GM18505 (cell line): ENCODE measurements around the gene P2RY2.

Experiments
- ATAC-seq: cut with Tn5 transposase; IDR thresholded peaks from one replicate; pipeline ENCODE4 v1.9.1; 2021; ENCODE audit not compliant: unreplicated experiment
- POLR2A ChIP-seq: IDR thresholded peaks from 4 replicates; pipeline ENCODE4 v1.6.1; 2011; ENCODE audit warnings: borderline replicate concordance; ENCODE audit not compliant: insufficient read depth, insufficient read length; ENCODE audit errors: extremely low read depth

P2RY2 gene

DNA sequence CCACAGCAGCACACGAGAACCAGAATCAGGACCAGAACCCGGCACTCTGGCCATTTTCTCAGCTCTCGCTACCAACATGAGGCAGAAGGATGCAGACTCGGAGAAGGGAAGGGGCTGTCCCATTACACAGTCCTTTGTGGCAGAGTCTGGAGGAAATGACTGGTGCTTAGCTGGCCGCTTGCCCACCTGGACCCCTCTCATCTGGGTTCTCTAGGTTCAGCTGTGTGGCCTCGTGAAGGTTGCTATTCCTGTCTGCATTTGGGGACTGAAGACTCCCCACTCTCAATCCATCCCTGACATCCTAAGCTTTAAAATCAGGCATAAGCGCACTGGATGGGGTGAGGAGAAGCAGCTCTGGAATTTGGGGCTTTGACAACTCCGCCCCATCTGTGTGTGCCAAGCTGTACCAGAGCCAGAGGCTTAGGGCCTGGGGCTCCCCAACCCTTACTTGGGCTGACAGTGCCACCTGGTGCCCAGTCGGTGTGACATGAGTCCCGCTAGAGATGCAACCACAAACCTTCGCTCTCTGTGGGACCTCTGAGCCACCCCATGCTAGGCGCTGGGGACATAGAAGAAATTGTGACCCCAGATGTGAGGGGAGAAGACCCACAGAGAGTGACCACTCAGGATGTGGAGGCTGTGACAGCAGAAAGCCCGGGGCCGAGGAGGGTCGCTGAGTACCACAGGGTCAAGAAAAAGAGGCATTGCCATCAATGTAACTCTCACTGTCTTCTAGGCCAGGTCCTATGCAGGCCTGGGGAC lies 40.1 kb upstream of the P2RY2 start:
- peak; percentile 81 for ATAC-seq
- no peak for TF ChIP-seq POLR2A

DNA sequence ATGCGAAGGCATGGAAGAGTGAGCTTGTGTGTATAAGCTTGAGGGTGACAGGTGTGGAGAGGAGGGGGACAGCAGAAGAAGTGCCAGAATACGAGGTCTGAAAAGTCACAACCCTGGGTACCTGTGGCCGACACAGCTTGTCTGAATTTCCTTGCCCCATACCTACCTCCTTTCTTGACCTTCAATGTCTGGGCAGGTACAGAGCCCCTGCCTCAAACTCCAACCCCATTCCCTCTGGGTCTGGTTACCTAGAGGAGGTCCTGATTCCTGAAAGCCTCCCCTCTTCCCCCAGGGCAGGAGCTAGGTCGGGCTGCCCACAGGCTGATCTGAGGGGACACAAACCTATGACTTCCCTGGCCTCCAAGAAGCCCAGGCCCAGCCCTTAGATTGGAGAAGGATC lies 39.4 kb upstream of the P2RY2 start:
- no peak for ATAC-seq

DNA sequence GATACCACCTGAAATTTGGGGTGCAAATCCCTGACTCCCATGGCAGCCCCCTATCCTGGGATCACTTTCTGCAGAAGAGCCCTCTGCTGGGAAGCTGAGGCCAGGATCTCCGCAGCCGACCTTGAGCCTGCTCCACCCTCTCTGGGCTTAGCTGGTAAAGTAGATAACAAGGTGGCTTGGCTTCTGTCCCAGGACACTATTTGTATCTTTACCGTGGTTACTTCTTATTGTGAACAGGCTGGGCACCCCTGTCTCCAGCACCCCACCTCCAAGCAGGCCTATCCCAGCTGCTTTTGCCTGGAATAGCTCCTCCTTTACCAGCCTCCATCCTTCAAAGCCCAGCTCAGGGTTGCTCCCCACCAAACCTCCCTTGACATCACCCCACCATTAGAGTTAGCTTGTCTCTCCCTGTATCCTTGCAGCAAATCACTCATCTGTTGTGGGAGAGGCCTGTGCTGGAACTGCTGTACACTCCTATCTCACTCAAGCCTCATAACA lies 35.2 kb upstream of the P2RY2 start:
- ATAC-seq, result no peak
- no peak for TF ChIP-seq POLR2A

More for the DNA sequence above, 39.4 kb upstream of the P2RY2 start:
- TF ChIP-seq POLR2A, result no peak

DNA sequence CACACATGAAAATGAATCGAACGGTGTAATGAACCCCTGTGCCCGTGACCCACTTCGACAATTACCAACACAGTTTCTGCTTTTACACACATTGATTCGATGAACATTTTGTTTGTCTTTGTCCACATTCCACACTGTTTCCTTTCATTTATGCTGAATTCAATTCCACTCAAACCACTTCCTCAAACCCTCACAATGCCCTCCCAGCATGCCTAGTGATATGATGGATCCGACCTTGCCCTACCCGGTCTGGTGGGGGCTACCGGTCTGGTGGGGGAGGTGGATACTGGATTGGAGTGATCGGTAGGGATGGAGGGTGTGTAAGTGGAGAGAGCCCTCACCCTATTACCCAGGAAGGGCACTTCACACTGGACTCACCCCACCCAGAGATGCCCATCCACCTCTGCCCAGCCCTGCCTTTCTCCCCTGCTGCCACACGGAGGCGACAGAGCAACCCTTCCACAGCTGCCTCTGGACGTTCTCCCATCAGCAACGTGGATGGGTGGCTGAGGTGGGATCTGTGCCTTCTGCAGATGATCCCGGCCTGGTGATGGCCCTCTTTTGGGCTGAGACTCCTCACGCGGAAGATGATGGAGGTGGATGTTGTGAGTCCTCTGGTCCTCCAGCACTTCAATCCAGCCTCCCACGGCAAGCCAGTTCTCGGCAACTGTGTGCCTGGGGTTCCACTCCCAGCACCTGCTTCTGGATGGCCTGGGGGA lies 33.0 kb upstream of the P2RY2 start:
- ATAC-seq, result no peak
- TF ChIP-seq POLR2A, result no peak

DNA sequence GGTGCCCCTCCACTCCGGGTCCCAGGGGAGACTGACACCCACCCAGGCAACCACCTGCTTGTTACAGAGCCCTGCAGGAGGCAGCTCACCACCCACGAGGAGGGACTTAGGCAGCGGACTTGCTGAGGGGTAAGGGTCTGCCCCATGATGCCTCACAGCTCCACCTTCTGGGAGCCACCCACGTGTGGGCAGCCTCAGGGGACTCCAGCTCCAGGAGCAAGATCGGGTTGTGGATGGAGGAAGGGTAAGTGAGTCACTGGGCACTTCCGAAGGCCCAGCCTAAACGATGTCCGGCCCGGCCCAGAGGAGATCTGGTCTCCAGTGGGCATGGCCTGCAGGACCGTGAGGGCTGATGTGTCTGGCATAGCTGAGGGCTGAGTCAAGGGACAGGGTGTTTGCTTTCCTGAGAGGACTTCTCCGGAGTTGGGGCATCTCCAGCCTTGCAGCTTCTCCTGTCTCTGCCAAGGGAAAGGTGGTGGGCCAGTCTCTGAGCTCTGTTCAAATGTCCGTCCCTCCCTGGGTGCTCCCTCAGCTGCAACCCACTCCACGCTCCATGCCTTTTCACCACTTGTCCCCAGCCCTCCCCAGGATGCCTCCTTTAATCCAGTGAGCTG lies 32.3 kb upstream of the P2RY2 start:
- no peak for ATAC-seq
- TF ChIP-seq POLR2A, result no peak

DNA sequence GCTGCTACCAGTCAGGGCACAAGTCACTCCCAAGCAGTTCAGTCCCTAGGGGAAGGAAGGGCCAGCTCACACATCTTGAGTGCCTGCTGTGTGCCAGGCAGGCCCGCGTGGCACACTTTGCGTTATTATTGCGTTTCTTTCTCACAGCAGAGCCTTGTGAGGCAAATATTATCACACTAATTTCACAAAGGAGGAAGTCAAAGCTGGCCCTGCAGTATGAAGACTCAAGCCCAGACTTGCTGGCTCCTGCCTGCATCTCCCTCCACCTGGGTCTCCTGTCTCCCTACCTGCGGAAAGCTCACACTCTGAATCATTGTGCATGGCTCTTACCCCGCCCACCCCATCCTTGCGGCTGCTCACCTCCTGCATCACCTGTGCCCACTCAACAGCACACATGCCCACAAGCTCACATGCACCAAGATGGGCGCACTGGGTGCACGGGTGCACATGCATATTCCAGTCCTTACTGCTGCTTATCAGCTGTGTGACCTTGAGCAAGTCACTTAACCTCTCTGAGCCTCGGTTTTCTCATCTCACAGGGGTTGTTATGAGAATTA lies 31.7 kb upstream of the P2RY2 start:
- no peak for TF ChIP-seq POLR2A
- ATAC-seq, result no peak

DNA sequence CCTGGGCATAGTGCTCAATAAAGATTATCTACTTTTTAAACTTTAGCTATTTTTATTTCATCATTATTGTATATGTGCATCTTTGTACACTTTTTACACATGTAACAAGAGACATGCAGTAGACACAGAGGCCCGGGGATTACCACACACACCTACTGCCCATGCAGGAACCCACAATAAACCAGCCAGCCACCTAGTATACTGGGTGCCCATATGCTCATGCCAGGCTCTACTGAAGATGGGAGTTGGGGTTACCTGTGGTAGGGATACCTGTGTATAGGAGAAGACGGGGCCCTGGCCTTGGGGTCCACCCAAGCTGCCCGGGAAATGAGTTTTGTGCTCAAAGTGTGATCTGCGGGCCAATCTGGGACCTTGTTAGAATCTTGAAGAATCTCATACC lies 31.2 kb upstream of the P2RY2 start:
- no peak for ATAC-seq
- no peak for TF ChIP-seq POLR2A

DNA sequence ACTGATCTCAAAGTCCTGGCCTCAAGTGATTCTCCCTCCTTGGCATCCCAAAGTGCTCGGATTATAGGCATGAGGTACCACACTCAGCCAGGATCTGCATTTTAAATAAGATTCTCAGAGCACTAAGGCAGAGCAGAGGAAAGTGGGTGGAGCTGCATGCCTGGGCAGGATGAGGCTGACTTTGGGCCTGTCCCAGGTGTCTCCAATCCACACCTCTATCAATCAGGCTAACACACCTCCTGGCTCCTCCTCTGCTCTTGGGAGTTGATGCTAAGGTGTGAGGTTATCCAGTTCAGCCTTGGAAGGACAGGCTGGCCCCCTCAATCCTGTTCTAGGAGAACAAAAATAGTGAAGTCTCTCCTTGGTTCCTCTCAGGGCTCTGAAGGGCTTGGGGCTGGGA lies 30.2 kb upstream of the P2RY2 start:
- no peak for ATAC-seq
- no peak for TF ChIP-seq POLR2A

DNA sequence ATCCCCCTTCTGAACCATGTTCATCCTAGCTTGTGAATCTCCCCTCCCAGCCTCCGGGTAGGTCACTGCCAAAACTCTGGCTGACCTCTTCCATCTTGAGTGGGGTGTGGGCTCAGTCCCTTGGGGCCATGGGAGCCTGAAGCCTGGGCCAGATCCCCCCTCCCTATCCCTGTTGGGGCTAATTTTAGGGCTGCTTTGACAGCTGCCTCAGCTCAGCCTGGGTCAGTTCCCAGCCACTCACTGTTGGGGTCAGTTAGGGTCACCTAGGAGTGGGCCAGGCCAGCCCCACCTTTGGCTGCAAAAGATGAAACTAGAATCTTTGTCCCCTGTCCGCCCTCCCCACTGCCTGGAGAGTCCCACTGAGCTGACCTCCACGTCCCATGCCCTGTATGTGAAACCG lies 29.8 kb upstream of the P2RY2 start:
- no peak for TF ChIP-seq POLR2A
- ATAC-seq, result no peak

DNA sequence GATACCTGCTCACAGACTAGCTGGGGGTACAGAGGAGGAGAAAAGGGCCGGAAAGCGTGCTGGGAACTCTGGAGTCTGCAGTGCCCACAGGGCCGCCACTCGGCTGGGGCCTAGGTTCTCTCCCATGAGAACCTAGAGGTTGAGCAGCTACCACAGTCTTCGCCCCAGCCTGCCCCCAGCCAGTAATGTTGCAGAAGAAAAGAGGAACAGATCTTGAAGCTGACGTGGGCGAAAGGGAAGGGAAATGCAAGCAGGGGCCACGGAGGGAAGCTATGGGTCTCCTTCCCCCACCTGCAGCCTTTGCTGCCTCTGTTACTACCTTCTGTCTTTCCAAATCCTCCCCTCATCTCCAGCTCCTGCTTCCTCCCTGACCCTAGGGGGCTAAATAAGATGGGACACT lies 28.8 kb upstream of the P2RY2 start:
- ATAC-seq, result no peak
- peak; percentile 43 for TF ChIP-seq POLR2A

DNA sequence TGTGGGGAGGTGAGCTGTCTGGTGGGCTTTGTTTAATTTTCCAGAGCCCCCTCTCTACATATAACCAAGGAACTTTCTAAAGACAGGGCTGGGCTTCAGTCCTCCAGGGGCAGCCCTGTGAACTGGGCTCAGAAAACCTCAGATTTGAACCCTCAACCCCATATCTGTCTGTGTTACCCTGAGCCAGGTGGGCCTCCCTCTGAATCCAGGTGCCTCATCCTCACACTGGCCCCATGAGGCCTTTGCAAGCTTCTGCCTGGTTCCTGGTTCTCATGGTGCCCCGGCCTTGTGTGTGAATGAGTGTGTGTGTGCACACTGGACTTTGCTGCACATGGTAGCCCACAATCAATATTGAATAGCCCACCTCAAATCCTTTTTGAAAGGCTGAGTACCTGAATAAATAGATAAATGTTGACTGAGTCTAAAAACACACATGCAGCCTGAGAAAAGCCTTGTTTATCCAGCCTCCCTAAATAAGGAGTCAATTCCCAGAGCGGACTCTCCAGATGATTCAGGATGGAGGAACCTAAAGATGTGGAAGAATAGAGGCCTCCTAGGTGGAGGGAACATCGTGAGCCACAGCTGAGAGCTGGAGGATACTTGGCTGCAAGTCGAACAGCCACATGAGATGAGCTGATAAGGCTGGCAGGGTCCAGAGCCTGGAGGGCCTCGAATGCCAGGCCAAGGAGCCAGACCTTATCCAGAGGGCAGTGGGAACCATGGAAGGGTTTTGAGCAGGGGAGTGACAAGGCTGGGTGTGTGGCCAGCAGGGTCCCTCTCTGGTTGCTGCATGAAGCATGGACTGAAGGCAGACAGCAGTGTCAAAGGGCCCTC lies 28.1 kb upstream of the P2RY2 start:
- no peak for ATAC-seq
- no peak for TF ChIP-seq POLR2A

DNA sequence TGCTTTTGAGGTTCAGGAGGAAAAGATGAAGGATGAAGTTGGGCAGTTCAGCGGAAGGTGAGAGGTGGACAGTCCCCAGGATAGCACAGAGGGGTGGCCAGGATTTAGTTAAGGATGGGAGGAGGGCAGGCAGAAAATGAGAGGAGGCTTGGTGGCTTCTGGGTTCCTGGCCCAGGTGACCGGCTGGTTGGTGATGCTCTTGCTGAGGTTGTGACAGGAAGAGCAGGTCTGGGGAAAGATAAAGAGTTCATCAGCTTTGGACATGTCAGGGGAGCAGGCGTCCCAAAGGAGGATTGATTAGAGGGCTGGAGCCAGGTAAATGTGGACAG lies 27.6 kb upstream of the P2RY2 start:
- no peak for ATAC-seq
- no peak for TF ChIP-seq POLR2A

DNA sequence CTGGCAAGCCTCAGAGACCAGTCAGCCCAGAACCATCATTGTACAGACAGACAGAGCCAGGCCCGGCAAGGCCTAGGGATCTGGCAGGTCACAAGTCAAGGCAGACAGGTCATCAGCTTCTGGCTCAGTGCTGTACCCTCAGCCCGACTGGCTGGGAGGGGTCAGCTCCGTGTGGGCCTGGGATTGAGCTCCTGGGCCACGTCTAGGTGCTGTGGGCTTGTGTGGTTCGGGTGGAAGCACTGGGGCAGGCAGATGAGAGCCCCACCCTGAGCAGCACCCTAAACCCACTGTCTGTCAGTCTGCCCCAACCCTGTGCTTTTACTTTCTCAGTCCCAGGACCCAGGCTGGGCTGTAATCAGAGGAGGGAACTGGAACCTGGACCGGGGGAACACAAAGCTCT lies 26.9 kb upstream of the P2RY2 start:
- ATAC-seq, result no peak
- no peak for TF ChIP-seq POLR2A
